HUES64 (cell line): Measurements from ENCODE around the gene TBX15.
"Not testable (repeated sequence)": the region's sequence is repeated elsewhere in the genome, so short reads cannot be mapped to it uniquely, and the experiment has no call there.

ENCODE experiments used
- H3K27ac ChIP-seq: 2 replicates; pipeline ENCODE4 v1.7.0; 2013; ENCODE audit warnings: low read depth, low read length, inconsistent platforms
- H3K27me3 ChIP-seq: 2 replicates; pipeline ENCODE4 v1.6.1; 2013; ENCODE audit warnings: mild to moderate bottlenecking, low read length; ENCODE audit not compliant: insufficient read depth
- H3K36me3 ChIP-seq: 2 replicates; pipeline ENCODE4 v1.6.1; 2013; ENCODE audit warnings: mild to moderate bottlenecking, low read length; ENCODE audit not compliant: insufficient read depth
- H3K4me1 ChIP-seq: 2 replicates; pipeline ENCODE4 v1.6.1; 2013; ENCODE audit warnings: mild to moderate bottlenecking, low read length, moderate library complexity; ENCODE audit not compliant: insufficient read depth
- H3K4me3 ChIP-seq: 2 replicates; pipeline ENCODE4 v1.5.1; 2013; ENCODE audit warnings: mild to moderate bottlenecking, low read length, moderate library complexity
- H3K9ac ChIP-seq: 2 replicates; pipeline ENCODE4 v1.6.1; 2013; ENCODE audit warnings: mild to moderate bottlenecking, low read depth, low read length
- H3K9me3 ChIP-seq: 2 replicates; pipeline ENCODE4 v1.6.1; 2013; ENCODE audit warnings: low read depth, low read length; ENCODE audit not compliant: insufficient read depth
- WGBS: fragments of 150-250, 120-280 bp; methylation state at CpG from one replicate; pipeline ENCODE4 v1.1.7; 2013; ENCODE audit warnings: missing lambda C conversion rate; 5-methylcytosine and 5-hydroxymethylcytosine counted together

The TBX15 gene

GRCh38 chr1:118918230-118918939 lies 69.8 kb downstream of the TBX15 start:
- H3K27ac ChIP-seq, result no peak overlapping the region; the same call in 1 of the 2 replicates
- WGBS, result 97% methylated on average over 3 of the region's 6 CpGs
- no peaks in the 10 kb centered on the region for H3K36me3 ChIP-seq
- H3K9ac ChIP-seq, result no peak overlapping the region
- no peaks in the 10 kb centered on the region for H3K9me3 ChIP-seq
- no peak overlapping the region for H3K4me3 ChIP-seq
- H3K27me3 ChIP-seq, result no peaks in the 10 kb centered on the region
- H3K4me1 ChIP-seq, result peaks cover 32% of the 10 kb centered on the region

- not testable (repeated sequence) for H3K9me3 ChIP-seq, H3K4me3 ChIP-seq, H3K9ac ChIP-seq, H3K36me3 ChIP-seq, H3K27me3 ChIP-seq, H3K27ac ChIP-seq
- peaks cover 25% of the 10 kb centered on the region for H3K4me1 ChIP-seq
- 97% methylated on average over 4 of the region's 4 CpGs for WGBS
These were observed 71.8 kb downstream of the TBX15 start for GRCh38 chr1:118916346-118916745.

- Histone ChIP-seq H3K4me3 (no peak overlapping the region), H3K4me1 (peaks cover 8% of the 10 kb centered on the region), H3K36me3 (no peaks in the 10 kb centered on the region), H3K9me3 (no peaks in the 10 kb centered on the region), H3K9ac (no peak overlapping the region), H3K27me3 (no peaks in the 10 kb centered on the region), H3K27ac (no peak overlapping the region)
- 94% methylated on average over 2 of the region's 2 CpGs for whole genome bisulfite sequencing
These were observed 73.6 kb downstream of the TBX15 start for GRCh38 chr1:118914379-118915161.

GRCh38 chr1:118913818-118914217 lies 74.3 kb downstream of the TBX15 start:
- Histone ChIP-seq H3K4me1 (peaks cover under 1% of the 10 kb centered on the region; the same call in 1 of the 2 replicates), H3K9ac (no peak overlapping the region), H3K36me3 (no peaks in the 10 kb centered on the region), H3K9me3 (no peaks in the 10 kb centered on the region), H3K27ac (no peak overlapping the region), H3K4me3 (no peak overlapping the region), H3K27me3 (no peaks in the 10 kb centered on the region)
- 95% methylated on average over 3 of the region's 4 CpGs for WGBS

GRCh38 chr1:118912574-118912973 lies 75.6 kb downstream of the TBX15 start:
- 94% methylated on average over 2 of the region's 2 CpGs for WGBS
- no peak overlapping the region for H3K4me3 ChIP-seq

GRCh38 chr1:118911571-118911970 lies 76.6 kb downstream of the TBX15 start:
- Histone ChIP-seq H3K4me3 (no peak overlapping the region), H3K9me3 (no peaks in the 10 kb centered on the region)
- 88% methylated on average over 2 of the region's 2 CpGs for WGBS

More at GRCh38 chr1:118912574-118912973, 75.6 kb downstream of the TBX15 start:
- no peaks in the 10 kb centered on the region for H3K9me3 ChIP-seq
- no peak overlapping the region for H3K27ac ChIP-seq
- H3K9ac ChIP-seq, result no peak overlapping the region
- H3K27me3 ChIP-seq, result no peaks in the 10 kb centered on the region
- H3K4me1 ChIP-seq, result no peaks in the 10 kb centered on the region
- no peaks in the 10 kb centered on the region for H3K36me3 ChIP-seq

GRCh38 chr1:118907466-118907865 lies 80.7 kb downstream of the TBX15 start:
- H3K36me3 ChIP-seq, result no peaks in the 10 kb centered on the region
- H3K4me3 ChIP-seq, result no peak overlapping the region

More at GRCh38 chr1:118911571-118911970, 76.6 kb downstream of the TBX15 start:
- H3K27ac ChIP-seq, result no peak overlapping the region
- no peaks in the 10 kb centered on the region for H3K27me3 ChIP-seq
- no peaks in the 10 kb centered on the region for H3K4me1 ChIP-seq
- no peaks in the 10 kb centered on the region for H3K36me3 ChIP-seq
- no peak overlapping the region for H3K9ac ChIP-seq

GRCh38 chr1:118905671-118906070 lies 82.5 kb downstream of the TBX15 start:
- Histone ChIP-seq H3K27me3 (no peaks in the 10 kb centered on the region), H3K9ac (no peak overlapping the region), H3K4me3 (no peak overlapping the region), H3K4me1 (no peaks in the 10 kb centered on the region), H3K27ac (no peak overlapping the region), H3K36me3 (no peaks in the 10 kb centered on the region), H3K9me3 (no peaks in the 10 kb centered on the region)
- 100% methylated on average over 1 of the region's 1 CpG for WGBS

More at GRCh38 chr1:118907466-118907865, 80.7 kb downstream of the TBX15 start:
- Histone ChIP-seq H3K27me3 (no peaks in the 10 kb centered on the region), H3K9ac (no peak overlapping the region), H3K27ac (no peak overlapping the region), H3K4me1 (no peaks in the 10 kb centered on the region), H3K9me3 (no peaks in the 10 kb centered on the region)

GRCh38 chr1:118905196-118905595 lies 82.9 kb downstream of the TBX15 start:
- H3K4me1 ChIP-seq, result no peaks in the 10 kb centered on the region
- H3K27me3 ChIP-seq, result no peaks in the 10 kb centered on the region
- no peaks in the 10 kb centered on the region for H3K9me3 ChIP-seq
- 93% methylated on average over 6 of the region's 6 CpGs for WGBS
- H3K36me3 ChIP-seq, result no peaks in the 10 kb centered on the region
- H3K4me3 ChIP-seq, result no peak overlapping the region
- H3K27ac ChIP-seq, result no peak overlapping the region
- H3K9ac ChIP-seq, result no peak overlapping the region

- WGBS, result 95% methylated on average over 6 of the region's 6 CpGs
- no peaks in the 10 kb centered on the region for H3K9me3 ChIP-seq
- H3K9ac ChIP-seq, result no peak overlapping the region
These were observed 85.4 kb downstream of the TBX15 start for GRCh38 chr1:118902711-118903191.

DNA sequence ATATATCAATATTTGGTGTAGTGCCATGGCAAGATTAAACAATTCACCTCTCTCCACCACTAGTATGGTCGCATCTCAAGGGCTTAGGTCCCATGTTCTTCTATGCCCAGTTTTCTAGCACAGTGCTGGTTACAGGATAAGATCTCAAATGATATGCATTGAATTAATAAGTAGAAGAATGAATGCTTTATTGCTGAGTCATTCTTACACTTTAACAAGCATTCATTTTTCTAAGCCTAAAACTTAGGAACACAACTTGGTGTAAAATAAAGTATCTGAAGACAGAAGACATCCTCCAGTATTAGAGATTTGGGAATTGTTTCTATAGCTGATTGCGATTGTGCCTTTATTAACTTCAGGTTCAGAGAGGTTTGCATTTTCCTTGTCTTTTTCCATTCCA lies 85.8 kb downstream of the TBX15 start:
- no peaks in the 10 kb centered on the region; the same call in 1 of the 2 replicates for H3K36me3 ChIP-seq
- no peak overlapping the region for H3K27ac ChIP-seq
- no peaks in the 10 kb centered on the region for H3K9me3 ChIP-seq
- H3K4me1 ChIP-seq, result no peaks in the 10 kb centered on the region
- WGBS, result 100% methylated on average over 2 of the region's 2 CpGs
- H3K4me3 ChIP-seq, result no peak overlapping the region
- H3K27me3 ChIP-seq, result no peaks in the 10 kb centered on the region
- H3K9ac ChIP-seq, result no peak overlapping the region

More at GRCh38 chr1:118902711-118903191, 85.4 kb downstream of the TBX15 start:
- no peak overlapping the region for H3K4me3 ChIP-seq
- H3K27ac ChIP-seq, result no peak overlapping the region
- H3K4me1 ChIP-seq, result no peaks in the 10 kb centered on the region
- no peaks in the 10 kb centered on the region for H3K27me3 ChIP-seq
- H3K36me3 ChIP-seq, result no peaks in the 10 kb centered on the region; the same call in 1 of the 2 replicates
